Esophagus squamous epithelium (tissue), 5 donors: Measurements from ENCODE around the gene SNX5. TPM values are rescaled to one million over a fixed set of nuclear protein-coding genes. Genes with fewer than 3 reads are reported as not detected.

Source experiments
- DNase-seq: peaks from one replicate; lab custom pipeline; 2025; lab: John Stamatoyannopoulos, UW
- H3K27ac ChIP-seq, 4 donors: fragments of 200-600 bp; sonication (generic); one replicate each; pipeline ENCODE4 v1.5.1; 2016 to 2019; ENCODE audit warnings: mild to moderate bottlenecking in 1 of 4
- H3K27me3 ChIP-seq, 4 donors: fragments of 200-600 bp; sonication (generic); 1 replicate in 3 of 4; 2 replicates in 1 of 4; pipeline versions ENCODE4 v1.5.1 to v1.6.0; 2017 to 2021; ENCODE audit warnings: antibody characterized with exemption in 1 of 4
- H3K36me3 ChIP-seq, 3 donors: fragments of 200-600 bp; sonication (generic); one replicate each; pipeline ENCODE4 v1.5.1; 2016 to 2019
- H3K4me1 ChIP-seq, 3 donors: fragments of 200-600 bp; sonication (generic); one replicate each; pipeline ENCODE4 v1.5.1; 2017 to 2019
- H3K4me3 ChIP-seq, 4 donors: fragments of 200-600 bp; sonication (generic); 1 replicate in 3 of 4; 2 replicates in 1 of 4; pipeline ENCODE4 v1.5.1; 2016 to 2019; ENCODE audit warnings: mild to moderate bottlenecking in 2 of 4, moderate library complexity in 1 of 4
- H3K9me3 ChIP-seq, 3 donors: fragments of 200-600 bp; sonication (generic); one replicate each; pipeline ENCODE4 v1.5.1; 2016 to 2019
- POLR2A ChIP-seq, 4 donors: fragments of 450-650 bp; IDR thresholded peaks; one replicate each; pipeline ENCODE4 v1.6.1; 2017; ENCODE audit warnings: antibody characterized with exemption in 4 of 4, mild to moderate bottlenecking in 4 of 4, moderate library complexity in 3 of 4
- WGBS, 2 donors: methylation state at CpG; one replicate each; pipeline ENCODE4 v1.1.5; 2018; 5-methylcytosine and 5-hydroxymethylcytosine counted together
- intact Hi-C: fragments of 100-400 bp; cut with DNase I; formaldehyde crosslinking; loops from one replicate; pipeline ENCODE4 v1.15.0; 2022
- total RNA-seq, 4 donors: library from RNA; depleted of rRNA; stranded (reverse); fragments of >200 nt; gene quantifications; one replicate each; pipeline ENCODE4 v1.1.0, GENCODE V29; 2016
- TF ChIP-seq, protein P1 (sequence below), 6 experiments: fragments of 450-650 bp in 4 of 6; fragments of 200-600 bp in 2 of 6; sonication (generic) in 2 of 6; IDR thresholded peaks; one replicate each; pipeline ENCODE4 v1.5.1; 2016 to 2019; ENCODE audit warnings: antibody characterized with exemption in 6 of 6, mild to moderate bottlenecking in 4 of 6, moderate library complexity in 4 of 6
- donor health status: DM: yes; HTN: yes; CAD: no.

SNX5 gene
- total RNA-seq, 4 donors from 2014 or later, result 43.6 to 137 (median 98.5) TPM

GRCh38 chr20:17902531-17903083 is 66.0 kb downstream of the SNX5 start:
- H3K9me3 ChIP-seq, result no peaks in the 10 kb centered on the region
- H3K4me3 ChIP-seq, result no peak overlapping the region
- intact Hi-C loops, result loop anchor here (10.0 kb wide), 1 partner anchor 368 kb away; the partner anchor contains the start of gene BFSP1
- no peak overlapping the region for H3K27ac ChIP-seq
- H3K27me3 ChIP-seq, result peaks cover 0 to 4% (median 0%) of the 10 kb centered on the region in 4 donors
- DNase-seq, result no peak
- H3K4me1 ChIP-seq, result peaks cover 0 to 7% (median 0%) of the 10 kb centered on the region in 3 donors
- WGBS, 2 donors, result 50 to 80% methylated on average over 3 to 4 of the region's 4 CpGs
- TF ChIP-seq POLR2A (IDR thresholded peaks at IDR 0.05), result no peak
- TF ChIP-seq, protein P1, sequence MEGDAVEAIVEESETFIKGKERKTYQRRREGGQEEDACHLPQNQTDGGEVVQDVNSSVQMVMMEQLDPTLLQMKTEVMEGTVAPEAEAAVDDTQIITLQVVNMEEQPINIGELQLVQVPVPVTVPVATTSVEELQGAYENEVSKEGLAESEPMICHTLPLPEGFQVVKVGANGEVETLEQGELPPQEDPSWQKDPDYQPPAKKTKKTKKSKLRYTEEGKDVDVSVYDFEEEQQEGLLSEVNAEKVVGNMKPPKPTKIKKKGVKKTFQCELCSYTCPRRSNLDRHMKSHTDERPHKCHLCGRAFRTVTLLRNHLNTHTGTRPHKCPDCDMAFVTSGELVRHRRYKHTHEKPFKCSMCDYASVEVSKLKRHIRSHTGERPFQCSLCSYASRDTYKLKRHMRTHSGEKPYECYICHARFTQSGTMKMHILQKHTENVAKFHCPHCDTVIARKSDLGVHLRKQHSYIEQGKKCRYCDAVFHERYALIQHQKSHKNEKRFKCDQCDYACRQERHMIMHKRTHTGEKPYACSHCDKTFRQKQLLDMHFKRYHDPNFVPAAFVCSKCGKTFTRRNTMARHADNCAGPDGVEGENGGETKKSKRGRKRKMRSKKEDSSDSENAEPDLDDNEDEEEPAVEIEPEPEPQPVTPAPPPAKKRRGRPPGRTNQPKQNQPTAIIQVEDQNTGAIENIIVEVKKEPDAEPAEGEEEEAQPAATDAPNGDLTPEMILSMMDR (IDR thresholded peaks at IDR 0.05), result no peak
- H3K36me3 ChIP-seq, result no peaks in the 10 kb centered on the region

DNA sequence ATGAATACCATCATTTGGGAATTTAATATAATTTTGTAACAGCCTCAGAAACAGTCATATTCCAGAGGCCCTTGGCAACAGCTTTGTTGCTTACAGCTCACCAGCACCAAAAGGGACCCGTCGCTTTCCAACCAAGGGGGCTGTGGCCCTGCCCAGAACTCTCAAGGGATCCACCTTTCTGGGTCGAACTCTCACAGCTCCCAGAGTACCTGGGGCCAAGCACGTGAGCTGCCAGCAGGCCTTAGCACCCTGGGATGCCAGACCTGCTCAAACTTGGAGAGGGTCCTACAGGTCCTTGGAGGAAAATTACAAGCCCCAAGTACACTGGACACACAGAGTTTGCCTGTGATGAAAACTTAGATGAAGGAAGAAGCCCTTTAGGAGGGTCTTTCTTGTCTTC is 66.6 kb downstream of the SNX5 start:
- Histone ChIP-seq H3K4me1 (peaks cover 0 to 7% (median 0%) of the 10 kb centered on the region in 3 donors), H3K9me3 (no peaks in the 10 kb centered on the region), H3K36me3 (no peaks in the 10 kb centered on the region), H3K4me3 (no peak overlapping the region), H3K27ac (no peak overlapping the region), H3K27me3 (peaks cover 0 to 4% (median 0%) of the 10 kb centered on the region in 4 donors)
- no peak for TF ChIP-seq POLR2A (IDR thresholded peaks at IDR 0.05)
- TF ChIP-seq, protein P1 (IDR thresholded peaks at IDR 0.05), result no peak
- WGBS, 2 donors, result 66 to 73% methylated on average over 3 to 4 of the region's 4 CpGs
- intact Hi-C loops, result loop anchor here (10.0 kb wide), 1 partner anchor 367 kb away; the partner anchor contains the start of gene BFSP1
- DNase-seq, result no peak

GRCh38 chr20:17898548-17898994 is 70.0 kb downstream of the SNX5 start:
- TF ChIP-seq, protein P1 (IDR thresholded peaks at IDR 0.05), result peak; percentile 83 to 97 (median 94)
- TF ChIP-seq POLR2A (IDR thresholded peaks at IDR 0.05), result no peak
- no peaks in the 10 kb centered on the region for H3K36me3 ChIP-seq
- no peak overlapping the region for H3K4me3 ChIP-seq
- intact Hi-C loops, result loop anchor here (5.0 to 10.0 kb wide), 2 partner anchors 216 to 394 kb away; partner anchors contain the start of gene RRBP1
- peaks cover 0 to 7% (median 0%) of the 10 kb centered on the region in 4 donors for H3K27me3 ChIP-seq
- WGBS, 2 donors, result 44 to 52% methylated on average over 7 of the region's 7 CpGs
- H3K4me1 ChIP-seq, result peaks cover 0 to 26% (median 16%) of the 10 kb centered on the region in 3 donors
- no peak overlapping the region for H3K27ac ChIP-seq
- DNase-seq, result no peak
- no peaks in the 10 kb centered on the region for H3K9me3 ChIP-seq

GRCh38 chr20:17897566-17898307 is 70.9 kb downstream of the SNX5 start:
- H3K4me1 ChIP-seq, result peaks cover 0 to 26% (median 16%) of the 10 kb centered on the region in 3 donors
- no peaks in the 10 kb centered on the region for H3K9me3 ChIP-seq
- H3K4me3 ChIP-seq, result no peak overlapping the region
- H3K27me3 ChIP-seq, result peaks cover 0 to 7% (median 0%) of the 10 kb centered on the region in 4 donors
- TF ChIP-seq, protein P1 (IDR thresholded peaks at IDR 0.05), result no peak
- no peak for TF ChIP-seq POLR2A (IDR thresholded peaks at IDR 0.05)
- intact Hi-C loops, result loop anchor here (5.0 to 10.0 kb wide), 2 partner anchors 215 to 393 kb away; partner anchors contain the start of gene RRBP1
- DNase-seq, result no peak
- H3K36me3 ChIP-seq, result no peaks in the 10 kb centered on the region
- H3K27ac ChIP-seq, result no peak overlapping the region
- 68 to 94% methylated on average over 1 of the region's 1 CpG for WGBS, 2 donors
